ENCODE measurements around the gene POLR3E.

GRCh38 chr16:22340945-22341344 is 43.7 kb downstream of the POLR3E start:
- no peak for TF ChIP-seq CTCF (optimal IDR thresholded peaks at IDR 0.05 in 1 of 3, IDR thresholded peaks at IDR 0.05 in 1 of 3, conservative IDR thresholded peaks at IDR 0.05 in 1 of 3; ENCODE audit: extremely low read depth in 1 of 3, insufficient read depth in 2 of 3, low read length in 3 of 3)
- no peak for TF ChIP-seq EZH2 (IDR thresholded peaks at IDR 0.05; ENCODE audit: low read length)
